Activated T-cell treated with anti-CD3 and anti-CD28 coated beads, Interleukin-2, amount 50 U/mL, for 72 hours (primary cell): ENCODE data around the gene E2F2. TPM values are rescaled to one million over a fixed set of nuclear protein-coding genes. Genes with fewer than 3 reads are reported as not detected.
"Not testable (repeated sequence)": the region's sequence is repeated elsewhere in the genome, so short reads cannot be mapped to it uniquely, and the experiment has no call there.

Experiments
- ATAC-seq, 2 donors: fragments of 150-1000 bp; cut with Tn5 transposase; replicated peaks in 1 of 2; 2 replicates each; pipeline ENCODE4 v1.10.0; 2021; ENCODE audit warnings: moderate library complexity in 2 of 2, mild to moderate bottlenecking in 1 of 2
- DNase-seq, 2 donors: peaks; one replicate each; pipeline ENCODE4 v3.0.0; 2021 to 2022; ENCODE audit warnings: mixed read lengths in 1 of 2
- H3K27ac Mint-ChIP-seq: one replicate; pipeline ENCODE4 v1.8.0; 2022; ENCODE audit warnings: mild to moderate bottlenecking, moderate library complexity, mixed read lengths
- H3K27me3 Mint-ChIP-seq: one replicate; pipeline ENCODE4 v1.8.0; 2022; ENCODE audit warnings: low read depth, mixed read lengths
- H3K36me3 Mint-ChIP-seq, 2 donors: one replicate each; pipeline ENCODE4 v1.8.0; 2022; ENCODE audit warnings: mixed read lengths in 2 of 2, mild to moderate bottlenecking in 1 of 2; ENCODE audit not compliant: insufficient read depth in 2 of 2
- H3K4me1 Mint-ChIP-seq: one replicate; pipeline ENCODE4 v1.8.0; 2022; ENCODE audit warnings: low read depth, mixed read lengths
- H3K4me3 Mint-ChIP-seq, 2 donors: one replicate each; pipeline ENCODE4 v1.8.0; 2022; ENCODE audit warnings: mild to moderate bottlenecking in 2 of 2, mixed read lengths in 2 of 2, moderate library complexity in 2 of 2
- H3K9me3 Mint-ChIP-seq, 2 donors: one replicate each; pipeline ENCODE4 v1.8.0; 2022; ENCODE audit warnings: mixed read lengths in 2 of 2
- total RNA-seq, 2 donors: library from RNA; stranded (reverse); gene quantifications; one replicate each; pipeline ENCODE4 v1.2.3, GENCODE V29; 2022

Gene E2F2
- total RNA-seq, 2 donors from 2014 or later, result 19.9 to 24.7 TPM

GRCh38 chr1:23521588-23521987 lies 9.4 kb downstream of the E2F2 start:
- no peak overlapping the region for H3K4me3 Mint-ChIP-seq
- DNase-seq (no peak), ATAC-seq (no peak)
- H3K27me3 Mint-ChIP-seq, result no peaks in the 10 kb centered on the region
- H3K9me3 Mint-ChIP-seq, result no peaks in the 10 kb centered on the region
- H3K27ac Mint-ChIP-seq, result no peak overlapping the region
- peaks cover 44% of the 10 kb centered on the region for H3K4me1 Mint-ChIP-seq
- peaks cover 11 to 26% of the 10 kb centered on the region in 2 donors for H3K36me3 Mint-ChIP-seq

- ATAC-seq (no peak), DNase-seq (no peak)
- Mint-ChIP-seq H3K4me1 (peaks cover 11% of the 10 kb centered on the region), H3K9me3 (no peaks in the 10 kb centered on the region), H3K36me3 (peaks cover 13 to 41% of the 10 kb centered on the region in 2 donors), H3K27ac (no peak overlapping the region), H3K27me3 (no peaks in the 10 kb centered on the region), H3K4me3 (no peak overlapping the region)
Observed at GRCh38 chr1:23517581-23517980, 13.5 kb downstream of the E2F2 start.

- H3K27ac Mint-ChIP-seq, result no peak overlapping the region
- peaks cover 10 to 38% of the 10 kb centered on the region in 2 donors for H3K36me3 Mint-ChIP-seq
Observed at GRCh38 chr1:23515905-23516304, 15.1 kb downstream of the E2F2 start.

GRCh38 chr1:23514111-23514679 lies 16.8 kb downstream of the E2F2 start:
- H3K36me3 Mint-ChIP-seq, result peaks cover 15 to 45% of the 10 kb centered on the region in 2 donors
- H3K9me3 Mint-ChIP-seq, result no peaks in the 10 kb centered on the region
- no peaks in the 10 kb centered on the region for H3K4me1 Mint-ChIP-seq
- no peak overlapping the region for H3K27ac Mint-ChIP-seq
- ATAC-seq (no peak), DNase-seq (no peak)
- H3K27me3 Mint-ChIP-seq, result no peaks in the 10 kb centered on the region
- H3K4me3 Mint-ChIP-seq, result no peak overlapping the region

More at GRCh38 chr1:23515905-23516304, 15.1 kb downstream of the E2F2 start:
- no peak for DNase-seq
- H3K9me3 Mint-ChIP-seq, result no peaks in the 10 kb centered on the region
- no peak overlapping the region for H3K4me3 Mint-ChIP-seq
- ATAC-seq, result no peak
- H3K27me3 Mint-ChIP-seq, result no peaks in the 10 kb centered on the region
- H3K4me1 Mint-ChIP-seq, result no peaks in the 10 kb centered on the region

- peaks cover 7 to 36% of the 10 kb centered on the region in 2 donors for H3K36me3 Mint-ChIP-seq
- no peaks in the 10 kb centered on the region for H3K4me1 Mint-ChIP-seq
- no peak overlapping the region for H3K27ac Mint-ChIP-seq
Observed at GRCh38 chr1:23509896-23510295, 21.1 kb downstream of the E2F2 start.

GRCh38 chr1:23506376-23507107 lies 24.5 kb downstream of the E2F2 start:
- Mint-ChIP-seq H3K27me3 (no peaks in the 10 kb centered on the region), H3K4me1 (no peaks in the 10 kb centered on the region), H3K4me3 (no peak overlapping the region), H3K36me3 (peaks cover 8 to 23% of the 10 kb centered on the region in 2 donors), H3K9me3 (no peaks in the 10 kb centered on the region), H3K27ac (no peak overlapping the region)
- DNase-seq (no peak), ATAC-seq (no peak)

More at GRCh38 chr1:23509896-23510295, 21.1 kb downstream of the E2F2 start:
- no peak overlapping the region for H3K4me3 Mint-ChIP-seq
- DNase-seq (no peak), ATAC-seq (no peak)
- H3K9me3 Mint-ChIP-seq, result no peaks in the 10 kb centered on the region
- H3K27me3 Mint-ChIP-seq, result no peaks in the 10 kb centered on the region

- H3K36me3 Mint-ChIP-seq, result peaks cover 8 to 20% of the 10 kb centered on the region in 2 donors
- H3K27ac Mint-ChIP-seq, result no peak overlapping the region
- ATAC-seq (no peak), DNase-seq (no peak)
- no peaks in the 10 kb centered on the region for H3K9me3 Mint-ChIP-seq
- no peaks in the 10 kb centered on the region for H3K27me3 Mint-ChIP-seq
- no peak overlapping the region for H3K4me3 Mint-ChIP-seq
- H3K4me1 Mint-ChIP-seq, result no peaks in the 10 kb centered on the region
Observed at GRCh38 chr1:23505851-23506250, 25.2 kb downstream of the E2F2 start.

GRCh38 chr1:23504156-23504555 lies 26.9 kb downstream of the E2F2 start:
- not testable (repeated sequence) for H3K4me1 Mint-ChIP-seq, H3K9me3 Mint-ChIP-seq, H3K4me3 Mint-ChIP-seq, H3K27ac Mint-ChIP-seq, ATAC-seq, DNase-seq, H3K27me3 Mint-ChIP-seq
- peaks cover 3 to 10% of the 10 kb centered on the region in 2 donors for H3K36me3 Mint-ChIP-seq

GRCh38 chr1:23502951-23503350 lies 28.1 kb downstream of the E2F2 start:
- Mint-ChIP-seq H3K9me3 (no peaks in the 10 kb centered on the region), H3K27me3 (no peaks in the 10 kb centered on the region), H3K27ac (no peak overlapping the region), H3K4me1 (no peaks in the 10 kb centered on the region), H3K4me3 (no peak overlapping the region), H3K36me3 (peaks cover 3 to 9% of the 10 kb centered on the region in 2 donors)
- no peak for ATAC-seq
- DNase-seq, result no peak

- H3K27me3 Mint-ChIP-seq, result no peaks in the 10 kb centered on the region
- H3K9me3 Mint-ChIP-seq, result no peaks in the 10 kb centered on the region
- DNase-seq, result no peak
- no peak overlapping the region for H3K4me3 Mint-ChIP-seq
- H3K4me1 Mint-ChIP-seq, result no peaks in the 10 kb centered on the region
- H3K36me3 Mint-ChIP-seq, result peaks cover 3 to 4% of the 10 kb centered on the region in 2 donors
- H3K27ac Mint-ChIP-seq, result no peak overlapping the region
- no peak for ATAC-seq
Observed at GRCh38 chr1:23500466-23500865, 30.6 kb downstream of the E2F2 start.

GRCh38 chr1:23497777-23498439 lies 33.1 kb downstream of the E2F2 start:
- Mint-ChIP-seq H3K4me1 (no peaks in the 10 kb centered on the region), H3K27me3 (no peaks in the 10 kb centered on the region), H3K4me3 (no peak overlapping the region), H3K9me3 (no peaks in the 10 kb centered on the region), H3K27ac (no peak overlapping the region), H3K36me3 (no peaks in the 10 kb centered on the region)
- DNase-seq (no peak), ATAC-seq (no peak)

GRCh38 chr1:23496490-23497181 lies 34.4 kb downstream of the E2F2 start:
- H3K4me3 Mint-ChIP-seq, result no peak overlapping the region

GRCh38 chr1:23494836-23495235 lies 36.2 kb downstream of the E2F2 start:
- not testable (repeated sequence) for H3K9me3 Mint-ChIP-seq, H3K36me3 Mint-ChIP-seq, H3K4me1 Mint-ChIP-seq, H3K27ac Mint-ChIP-seq, DNase-seq, H3K4me3 Mint-ChIP-seq, H3K27me3 Mint-ChIP-seq, ATAC-seq

More at GRCh38 chr1:23496490-23497181, 34.4 kb downstream of the E2F2 start:
- ATAC-seq (peak in 1 of 2 donors; percentile 20), DNase-seq (no peak)
- H3K9me3 Mint-ChIP-seq, result no peaks in the 10 kb centered on the region
- H3K27me3 Mint-ChIP-seq, result no peaks in the 10 kb centered on the region
- H3K27ac Mint-ChIP-seq, result no peak overlapping the region
- H3K36me3 Mint-ChIP-seq, result no peaks in the 10 kb centered on the region
- no peaks in the 10 kb centered on the region for H3K4me1 Mint-ChIP-seq
